HG03439 (cell line): ENCODE results near the gene KLK15.

Source experiments
- ATAC-seq: cut with Tn5 transposase; IDR thresholded peaks from one replicate; pipeline ENCODE4 v1.9.1; 2021; ENCODE audit warnings: mild to moderate bottlenecking, moderate library complexity; ENCODE audit not compliant: unreplicated experiment

Gene KLK15

GRCh38 chr19:50779504-50780457 lies 53.6 kb downstream of the KLK15 start:
- ATAC-seq, result no peak

- no peak for ATAC-seq
These were observed 54.4 kb downstream of the KLK15 start for GRCh38 chr19:50778906-50779430.

- ATAC-seq, result no peak
These were observed 55.5 kb downstream of the KLK15 start for GRCh38 chr19:50777830-50778303.

- no peak for ATAC-seq
These were observed 56.1 kb downstream of the KLK15 start for GRCh38 chr19:50777261-50777660.

GRCh38 chr19:50776131-50776530 lies 57.2 kb downstream of the KLK15 start:
- no peak for ATAC-seq
